Measurements from ENCODE around the gene CRISPLD2. TPM values are rescaled to one million over a fixed set of nuclear protein-coding genes. Genes with fewer than 3 reads are reported as not detected.
A peak's percentile ranks its signal among the peaks of the same experiment; 100 is the strongest.

The CRISPLD2 gene
- total and polyA plus RNA-seq, 9 of the 15 experiments (the other 6 are each of a cell fraction or from before 2014, with no cell fraction given): 0.03 to 0.24 (median 0.04) TPM; not detected in 4

GRCh38 chr16:84952335-84953189 is 132.8 kb downstream of the CRISPLD2 start (continued):
- TF ChIP-seq ZBTB34 (CRISPR knock-in tag; IDR thresholded peaks at IDR 0.05) (no peak), CREB5 (CRISPR knock-in tag; IDR thresholded peaks at IDR 0.05) (no peak), HMGXB4 (CRISPR knock-in tag; IDR thresholded peaks at IDR 0.05) (0 out of 2 replicates have a peak, but pooled peaks have one; percentile 46), NFYB (IDR thresholded peaks at IDR 0.05; ENCODE audit: extremely low read depth, insufficient read length) (peak; percentile 62), CBX3 (IDR thresholded peaks at IDR 0.05; ENCODE audit: borderline replicate concordance in 1 of 2, low read length in 2 of 2) (peak in 1 of 2 experiments; percentile 41; a peak in 1 of 3 replicates), ZNF311 (CRISPR knock-in tag; IDR thresholded peaks at IDR 0.05) (peak; percentile 44; the same call in 1 of the 2 replicates), ARHGAP35 (IDR thresholded peaks at IDR 0.05; ENCODE audit: partially characterized antibody) (no peak), TBP (optimal IDR thresholded peaks at IDR 0.05; ENCODE audit: low read depth, low read length) (peak; percentile 24), CUX1 (CRISPR knock-in tag; IDR thresholded peaks at IDR 0.05) (no peak), HDGF (IDR thresholded peaks at IDR 0.05) (no peak), CHD1 (IDR thresholded peaks at IDR 0.05; ENCODE audit: low read length) (peak; percentile 75), ARID1B (IDR thresholded peaks at IDR 0.05) (peak; percentile 98), CXXC5 (CRISPR knock-in tag; IDR thresholded peaks at IDR 0.05) (peak; percentile 87), E4F1 (CRISPR knock-in tag; IDR thresholded peaks at IDR 0.05; ENCODE audit: borderline replicate concordance) (no peak)
